Neural cell (in vitro differentiated cells): ENCODE results near the gene FBP1. TPM values are rescaled to one million over a fixed set of nuclear protein-coding genes. Genes with fewer than 3 reads are reported as not detected.

ENCODE experiments used
- H2AFZ ChIP-seq: fragments of 200-600, 300-800 bp; sonication (generic), shearing (Covaris generic); 2 replicates; pipeline ENCODE4 v1.6.0; 2014; ENCODE audit warnings: low read depth, mild to moderate bottlenecking, antibody characterized with exemption, low read length, moderate library complexity
- H3F3A ChIP-seq: fragments of 200-600 bp; shearing (Covaris generic); 2 replicates; pipeline ENCODE4 v1.6.1; 2016; ENCODE audit warnings: mild to moderate bottlenecking, moderate library complexity, mixed read lengths, antibody characterized with exemption, low read length; ENCODE audit not compliant: insufficient read depth, poor library complexity, severe bottlenecking
- H3K27ac ChIP-seq: fragments of 200-600, 300-800 bp; sonication (generic), shearing (Covaris generic); 2 replicates; pipeline ENCODE4 v1.5.1; 2014; ENCODE audit warnings: mild to moderate bottlenecking, low read length, moderate library complexity
- H3K27me3 ChIP-seq: fragments of 300-800, 200-600 bp; sonication (generic), shearing (Covaris generic); 2 replicates; pipeline ENCODE4 v1.6.0; 2014; ENCODE audit warnings: mild to moderate bottlenecking, low read depth, low read length, moderate library complexity; ENCODE audit not compliant: insufficient read depth
- H3K36me3 ChIP-seq: fragments of 300-800, 200-600 bp; sonication (generic), shearing (Covaris generic); 2 replicates; pipeline ENCODE4 v1.5.1; 2014; ENCODE audit warnings: mild to moderate bottlenecking, antibody characterized with exemption, low read length, moderate library complexity; ENCODE audit not compliant: insufficient read depth
- H3K4me2 ChIP-seq: fragments of 300-800, 200-600 bp; sonication (generic), shearing (Covaris generic); 2 replicates; pipeline ENCODE4 v1.6.0; 2014; ENCODE audit warnings: mild to moderate bottlenecking, low read length
- H3K4me3 ChIP-seq: fragments of 300-800, 200-600 bp; sonication (generic), shearing (Covaris generic); 2 replicates; pipeline ENCODE4 v1.5.1; 2014; ENCODE audit warnings: mild to moderate bottlenecking, low read length, moderate library complexity
- H3K79me2 ChIP-seq: fragments of 200-600 bp; shearing (Covaris generic); replicated peaks from 2 replicates; pipeline ENCODE4 v1.6.0; 2014; ENCODE audit warnings: mild to moderate bottlenecking, low read length, moderate library complexity; ENCODE audit not compliant: insufficient read depth
- H3K9ac ChIP-seq: fragments of 300-800, 200-600 bp; sonication (generic), shearing (Covaris generic); 2 replicates; pipeline ENCODE4 v1.6.1; 2016; ENCODE audit warnings: mild to moderate bottlenecking, low read length, mixed read lengths
- H3K9me2 ChIP-seq: fragments of 200-600 bp; shearing (Covaris generic); 2 replicates; pipeline ENCODE4 v1.6.1; 2016; ENCODE audit warnings: mild to moderate bottlenecking, low read length, mixed read lengths; ENCODE audit not compliant: insufficient read depth
- H3K9me3 ChIP-seq: fragments of 200-600, 300-800 bp; sonication (generic), shearing (Covaris generic); 2 replicates; pipeline ENCODE4 v1.6.1; 2016; ENCODE audit warnings: mild to moderate bottlenecking, mixed run types, low read length, moderate library complexity, mixed read lengths
- H4K20me1 ChIP-seq: fragments of 200-600 bp; shearing (Covaris generic); 2 replicates; pipeline ENCODE4 v1.6.1; 2016; ENCODE audit warnings: mild to moderate bottlenecking, mixed run types; ENCODE audit not compliant: insufficient read depth
- CTCF ChIP-seq: fragments of 450-650 bp; IDR thresholded peaks from 2 replicates; pipeline ENCODE4 v1.5.1; 2014; ENCODE audit warnings: antibody characterized with exemption, mild to moderate bottlenecking, moderate library complexity; ENCODE audit not compliant: poor library complexity, severe bottlenecking
- EP300 ChIP-seq: fragments of 450-650 bp; conservative IDR thresholded peaks from 2 replicates; pipeline ENCODE4 v1.6.1; 2014; ENCODE audit warnings: antibody characterized with exemption, mild to moderate bottlenecking, moderate library complexity; ENCODE audit not compliant: poor library complexity, severe bottlenecking
- EZH2 ChIP-seq: fragments of 200-600, 300-800 bp; shearing (Covaris generic), sonication (generic); IDR thresholded peaks from 2 replicates; pipeline ENCODE4 v1.6.1; 2014; ENCODE audit warnings: antibody characterized with exemption, low read length, borderline replicate concordance, mild to moderate bottlenecking; ENCODE audit not compliant: insufficient read depth, poor library complexity, severe bottlenecking
- MXI1 ChIP-seq: fragments of 450-650 bp; conservative IDR thresholded peaks from 2 replicates; pipeline ENCODE4 v1.6.1; 2014; ENCODE audit warnings: antibody characterized with exemption, mild to moderate bottlenecking; ENCODE audit not compliant: poor library complexity, severe bottlenecking
- POLR2AphosphoS5 ChIP-seq: IDR thresholded peaks from 2 replicates; pipeline ENCODE4 v1.6.1; 2012
- RAD21 ChIP-seq: fragments of 450-650 bp; conservative IDR thresholded peaks from 2 replicates; pipeline ENCODE4 v1.6.1; 2014; ENCODE audit warnings: antibody characterized with exemption, mild to moderate bottlenecking, moderate library complexity
- SMC3 ChIP-seq: fragments of 450-650 bp; conservative IDR thresholded peaks from 2 replicates; pipeline ENCODE4 v1.6.1; 2014; ENCODE audit warnings: antibody characterized with exemption, mild to moderate bottlenecking, moderate library complexity; ENCODE audit not compliant: poor library complexity
- TAF1 ChIP-seq: IDR thresholded peaks from 2 replicates; pipeline ENCODE4 v1.6.1; 2012; ENCODE audit warnings: low read depth
- polyA plus RNA-seq: library from polyadenylated mRNA; depleted of rRNA; stranded (reverse); fragments of >200 nt; gene quantifications from 2 replicates; pipeline ENCODE4 v1.2.3, GENCODE V29; 2014
- TF ChIP-seq, protein P1 (sequence below): IDR thresholded peaks from 2 replicates; pipeline ENCODE4 v1.6.1; 2012; ENCODE audit warnings: borderline replicate concordance

FBP1 gene
- polyA plus RNA-seq, 1 donor from 2014 or later, result not detected

DNA sequence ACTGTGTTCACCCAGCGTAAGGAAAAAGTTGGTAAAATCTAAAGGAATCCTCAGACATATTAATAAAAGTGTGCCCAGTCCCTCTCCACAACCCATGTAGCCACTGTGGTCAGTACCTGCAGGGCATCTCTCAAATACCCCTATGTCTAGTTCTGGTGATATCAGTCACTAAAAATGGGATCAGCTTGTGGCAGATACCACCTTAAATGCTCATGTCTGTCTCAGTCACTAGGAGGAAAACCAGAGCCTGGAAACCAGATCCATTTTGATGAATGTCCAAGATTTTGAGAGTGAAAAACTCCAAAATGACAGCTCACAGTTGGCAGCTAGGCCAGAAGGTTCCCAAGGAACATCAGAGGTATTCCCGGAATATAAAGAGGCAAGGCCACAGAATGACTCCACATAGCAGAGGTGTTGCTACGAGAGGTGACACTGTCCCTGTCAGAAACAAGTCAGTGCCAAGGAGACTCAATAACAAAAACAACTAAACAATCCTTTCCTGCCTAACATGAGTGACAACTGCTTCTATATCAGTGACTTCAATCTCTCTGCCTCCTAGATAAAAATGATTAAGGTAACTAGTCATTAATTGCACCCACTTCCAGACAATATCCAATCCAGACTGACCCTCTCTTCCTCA is 70.9 kb downstream of the FBP1 start:
- H3K4me3 ChIP-seq, result no peak overlapping the region
- no peak overlapping the region for H3K9ac ChIP-seq
- no peak overlapping the region for H3K4me2 ChIP-seq
- H3K36me3 ChIP-seq, result peaks cover 7% of the 10 kb centered on the region
- TF ChIP-seq EP300 (no peak), CTCF (no peak), SMC3 (no peak), TAF1 (no peak), MXI1 (no peak), POLR2AphosphoS5 (no peak)
- no peaks in the 10 kb centered on the region for H4K20me1 ChIP-seq
- H3K79me2 ChIP-seq, result no peaks in the 10 kb centered on the region
- no peaks in the 10 kb centered on the region for H3K9me3 ChIP-seq
- H2AFZ ChIP-seq, result no peak overlapping the region
- H3K27ac ChIP-seq, result no peak overlapping the region
- H3K27me3 ChIP-seq, result no peaks in the 10 kb centered on the region
- H3F3A ChIP-seq, result no peaks in the 10 kb centered on the region
- H3K9me2 ChIP-seq, result no peaks in the 10 kb centered on the region

DNA sequence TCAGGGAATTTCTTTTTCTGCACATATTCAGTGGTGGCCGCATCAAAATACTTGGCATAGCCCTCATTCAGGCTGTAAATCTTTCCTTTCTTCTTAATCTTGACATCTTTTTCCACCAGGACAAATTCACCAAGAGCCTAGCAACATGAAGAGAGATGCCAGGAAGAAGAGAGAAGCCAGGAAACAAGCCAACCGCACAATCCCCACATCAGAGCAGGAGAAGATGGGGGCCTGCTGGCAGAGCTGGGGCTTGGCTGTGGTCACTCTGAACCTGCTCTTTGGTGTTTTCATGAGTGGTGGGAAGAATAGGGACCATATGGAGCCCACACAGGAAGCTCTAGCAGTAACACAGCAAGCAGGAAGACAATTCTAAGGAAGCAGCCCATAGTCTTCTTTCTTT is 72.0 kb downstream of the FBP1 start:
- H3K36me3 ChIP-seq, result peaks cover 7% of the 10 kb centered on the region

More for the DNA sequence above, 72.0 kb downstream of the FBP1 start:
- Histone ChIP-seq H3K4me2 (no peak overlapping the region), H3K4me3 (no peak overlapping the region), H3K9me3 (no peaks in the 10 kb centered on the region), H4K20me1 (no peaks in the 10 kb centered on the region), H3K79me2 (no peaks in the 10 kb centered on the region), H3K27me3 (no peaks in the 10 kb centered on the region), H3K9ac (no peak overlapping the region), H2AFZ (no peak overlapping the region), H3F3A (no peaks in the 10 kb centered on the region), H3K27ac (no peak overlapping the region), H3K9me2 (no peaks in the 10 kb centered on the region)
- TF ChIP-seq EP300 (no peak), MXI1 (no peak), RAD21 (no peak), CTCF (no peak), EZH2 (no peak), TAF1 (no peak), POLR2AphosphoS5 (no peak), SMC3 (no peak)
- TF ChIP-seq, protein P1, sequence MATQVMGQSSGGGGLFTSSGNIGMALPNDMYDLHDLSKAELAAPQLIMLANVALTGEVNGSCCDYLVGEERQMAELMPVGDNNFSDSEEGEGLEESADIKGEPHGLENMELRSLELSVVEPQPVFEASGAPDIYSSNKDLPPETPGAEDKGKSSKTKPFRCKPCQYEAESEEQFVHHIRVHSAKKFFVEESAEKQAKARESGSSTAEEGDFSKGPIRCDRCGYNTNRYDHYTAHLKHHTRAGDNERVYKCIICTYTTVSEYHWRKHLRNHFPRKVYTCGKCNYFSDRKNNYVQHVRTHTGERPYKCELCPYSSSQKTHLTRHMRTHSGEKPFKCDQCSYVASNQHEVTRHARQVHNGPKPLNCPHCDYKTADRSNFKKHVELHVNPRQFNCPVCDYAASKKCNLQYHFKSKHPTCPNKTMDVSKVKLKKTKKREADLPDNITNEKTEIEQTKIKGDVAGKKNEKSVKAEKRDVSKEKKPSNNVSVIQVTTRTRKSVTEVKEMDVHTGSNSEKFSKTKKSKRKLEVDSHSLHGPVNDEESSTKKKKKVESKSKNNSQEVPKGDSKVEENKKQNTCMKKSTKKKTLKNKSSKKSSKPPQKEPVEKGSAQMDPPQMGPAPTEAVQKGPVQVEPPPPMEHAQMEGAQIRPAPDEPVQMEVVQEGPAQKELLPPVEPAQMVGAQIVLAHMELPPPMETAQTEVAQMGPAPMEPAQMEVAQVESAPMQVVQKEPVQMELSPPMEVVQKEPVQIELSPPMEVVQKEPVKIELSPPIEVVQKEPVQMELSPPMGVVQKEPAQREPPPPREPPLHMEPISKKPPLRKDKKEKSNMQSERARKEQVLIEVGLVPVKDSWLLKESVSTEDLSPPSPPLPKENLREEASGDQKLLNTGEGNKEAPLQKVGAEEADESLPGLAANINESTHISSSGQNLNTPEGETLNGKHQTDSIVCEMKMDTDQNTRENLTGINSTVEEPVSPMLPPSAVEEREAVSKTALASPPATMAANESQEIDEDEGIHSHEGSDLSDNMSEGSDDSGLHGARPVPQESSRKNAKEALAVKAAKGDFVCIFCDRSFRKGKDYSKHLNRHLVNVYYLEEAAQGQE, result no peak
